HEK293T (cell line): ENCODE results near the gene OTX1.

Source experiments
- CTCF ChIA-PET: fragments of 350-600 bp; formaldehyde crosslinking; extraction: SDS; loops from one replicate; lab custom pipeline; 2021; ENCODE audit warnings: antibody characterized with exemption, inconsistent platforms; lab: Yijun Ruan, JAX
- POLR2A ChIA-PET: fragments of 350-600 bp; formaldehyde crosslinking; extraction: SDS; loops from one replicate; lab custom pipeline; 2020; ENCODE audit warnings: antibody characterized with exemption, inconsistent platforms; lab: Yijun Ruan, JAX
- DNase-seq: peaks from one replicate; pipeline ENCODE4 v3.0.0; 2012; ENCODE audit warnings: mixed read lengths; ENCODE audit errors: extremely low spot score
- ARNT ChIP-seq: fragments of 450-650 bp; IDR thresholded peaks from 2 replicates; pipeline ENCODE4 v1.6.1; 2017; ENCODE audit warnings: mild to moderate bottlenecking
- BHLHE40 ChIP-seq: fragments of 450-650 bp; IDR thresholded peaks from 2 replicates; pipeline ENCODE4 v1.6.1; 2016; ENCODE audit warnings: mild to moderate bottlenecking, moderate library complexity, borderline replicate concordance
- CTBP1 ChIP-seq: fragments of 450-650 bp; IDR thresholded peaks from 2 replicates; pipeline ENCODE4 v1.6.1; 2016; ENCODE audit warnings: borderline replicate concordance
- ELF4 ChIP-seq: fragments of 450-650 bp; IDR thresholded peaks from 2 replicates; pipeline ENCODE4 v1.6.1; 2017; ENCODE audit warnings: antibody characterized with exemption
- FOXA1 ChIP-seq: fragments of 450-650 bp; IDR thresholded peaks from 2 replicates; pipeline ENCODE4 v1.6.1; 2016; ENCODE audit warnings: mild to moderate bottlenecking
- FOXK2 ChIP-seq: fragments of 450-650 bp; IDR thresholded peaks from 2 replicates; pipeline ENCODE4 v1.6.1; 2016; ENCODE audit warnings: mild to moderate bottlenecking
- FOXM1 ChIP-seq: fragments of 450-650 bp; IDR thresholded peaks from 2 replicates; pipeline ENCODE4 v1.6.1; 2017; ENCODE audit warnings: mild to moderate bottlenecking, borderline replicate concordance
- HDGF ChIP-seq: fragments of 450-650 bp; IDR thresholded peaks from 2 replicates; pipeline ENCODE4 v1.6.1; 2017; ENCODE audit warnings: antibody characterized with exemption, borderline replicate concordance
- L3MBTL2 ChIP-seq: fragments of 450-650 bp; conservative IDR thresholded peaks from 2 replicates; pipeline ENCODE4 v1.6.1; 2016; ENCODE audit warnings: mild to moderate bottlenecking
- LEF1 ChIP-seq: fragments of 450-650 bp; IDR thresholded peaks from 2 replicates; pipeline ENCODE4 v1.6.1; 2017; ENCODE audit warnings: mild to moderate bottlenecking, borderline replicate concordance
- NFRKB ChIP-seq: fragments of 450-650 bp; IDR thresholded peaks from 2 replicates; pipeline ENCODE4 v1.6.1; 2016; ENCODE audit warnings: mild to moderate bottlenecking, moderate library complexity
- SP1 ChIP-seq: fragments of 450-650 bp; IDR thresholded peaks from 2 replicates; pipeline ENCODE4 v1.6.1; 2017
- SUZ12 ChIP-seq: fragments of 450-650 bp; IDR thresholded peaks from 2 replicates; pipeline ENCODE4 v1.6.1; 2016; ENCODE audit warnings: mild to moderate bottlenecking
- TARDBP ChIP-seq: fragments of 450-650 bp; IDR thresholded peaks from 2 replicates; pipeline ENCODE4 v1.6.1; 2016
- ZNF384 ChIP-seq: fragments of 450-650 bp; IDR thresholded peaks from 2 replicates; pipeline ENCODE4 v1.6.1; 2016
- TF ChIP-seq, protein P1 (sequence below): fragments of 450-650 bp; IDR thresholded peaks from 2 replicates; pipeline ENCODE4 v1.6.1; 2016

OTX1 gene

DNA sequence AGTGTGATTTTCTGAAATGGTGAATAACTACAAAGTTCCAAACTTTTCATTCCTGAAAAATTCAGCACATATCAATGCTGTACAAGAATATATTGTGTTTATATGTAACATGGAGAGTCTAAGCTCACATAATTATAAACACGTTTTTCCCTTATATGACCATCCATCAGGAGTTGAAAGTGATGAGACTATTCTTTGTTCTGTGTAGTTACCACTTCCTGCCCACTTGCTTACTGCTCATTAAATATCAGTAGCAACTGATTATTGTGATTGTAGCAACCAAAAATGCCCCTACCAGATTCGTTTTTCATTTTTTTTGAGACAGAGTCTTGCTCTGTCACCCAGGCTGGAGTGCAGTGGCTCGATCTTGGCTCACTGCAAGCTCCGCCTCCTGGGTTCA, 30.8 kb downstream of the OTX1 start:
- CTCF ChIA-PET = no interaction called here

DNA sequence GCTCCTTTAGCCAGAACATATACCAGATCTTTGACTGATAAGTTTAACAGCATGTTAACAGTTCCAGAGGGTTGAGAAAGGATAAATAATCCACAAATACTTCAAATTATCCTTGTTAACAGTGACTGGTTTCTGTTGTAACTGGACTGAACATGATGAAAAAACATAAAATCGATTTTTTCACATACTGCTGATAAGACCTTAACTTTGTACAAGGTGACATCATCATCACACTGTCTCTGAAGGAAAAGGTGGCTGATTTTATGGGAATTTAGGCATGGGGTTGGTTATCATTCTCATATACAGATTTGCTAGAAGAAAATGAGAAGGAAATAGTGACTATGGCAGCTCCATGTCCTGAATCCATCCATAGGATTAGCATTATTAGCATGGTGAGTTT, 36.1 kb downstream of the OTX1 start:
- no peak for TF ChIP-seq ZNF384
- TF ChIP-seq LEF1 = no peak
- no peak for TF ChIP-seq FOXM1
- no peak for TF ChIP-seq SP1
- no peak for TF ChIP-seq TARDBP

More for the DNA sequence above, 30.8 kb downstream of the OTX1 start:
- TF ChIP-seq ARNT (no peak), CTBP1 (no peak), NFRKB (no peak), BHLHE40 (no peak), SP1 (no peak), LEF1 (no peak), ELF4 (no peak)
- POLR2A ChIA-PET = no interaction called here
- no peak for DNase-seq

DNA sequence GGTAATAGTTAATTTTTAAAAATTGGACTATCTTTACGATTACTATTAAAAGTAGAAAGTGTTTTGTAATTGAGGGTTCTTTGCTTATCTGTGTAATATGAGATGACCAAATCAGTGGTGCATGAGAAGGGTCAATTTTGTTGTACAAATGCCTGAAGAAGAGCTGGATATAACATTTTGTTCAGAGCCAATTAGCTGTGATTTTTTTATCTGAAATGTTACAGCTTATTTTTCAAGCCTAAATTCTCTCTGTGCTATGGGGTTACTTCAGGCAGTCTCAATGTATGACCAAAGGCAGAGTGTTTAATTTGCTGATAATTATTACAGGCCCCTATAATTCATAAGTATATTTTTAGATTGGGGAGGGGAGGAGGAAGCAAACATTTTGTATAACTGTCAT, 41.8 kb downstream of the OTX1 start:
- TF ChIP-seq ELF4 (no peak), LEF1 (no peak), FOXA1 (no peak), HDGF (no peak), BHLHE40 (no peak), ARNT (no peak), SP1 (no peak), TARDBP (no peak), ZNF384 (no peak)
- TF ChIP-seq, protein P1, sequence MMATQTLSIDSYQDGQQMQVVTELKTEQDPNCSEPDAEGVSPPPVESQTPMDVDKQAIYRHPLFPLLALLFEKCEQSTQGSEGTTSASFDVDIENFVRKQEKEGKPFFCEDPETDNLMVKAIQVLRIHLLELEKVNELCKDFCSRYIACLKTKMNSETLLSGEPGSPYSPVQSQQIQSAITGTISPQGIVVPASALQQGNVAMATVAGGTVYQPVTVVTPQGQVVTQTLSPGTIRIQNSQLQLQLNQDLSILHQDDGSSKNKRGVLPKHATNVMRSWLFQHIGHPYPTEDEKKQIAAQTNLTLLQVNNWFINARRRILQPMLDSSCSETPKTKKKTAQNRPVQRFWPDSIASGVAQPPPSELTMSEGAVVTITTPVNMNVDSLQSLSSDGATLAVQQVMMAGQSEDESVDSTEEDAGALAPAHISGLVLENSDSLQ = no peak
- no peak for DNase-seq
- POLR2A ChIA-PET = no interaction called here
- CTCF ChIA-PET = no interaction called here

More for the DNA sequence above, 36.1 kb downstream of the OTX1 start:
- CTCF ChIA-PET = no interaction called here
- POLR2A ChIA-PET = no interaction called here
- no peak for DNase-seq

DNA sequence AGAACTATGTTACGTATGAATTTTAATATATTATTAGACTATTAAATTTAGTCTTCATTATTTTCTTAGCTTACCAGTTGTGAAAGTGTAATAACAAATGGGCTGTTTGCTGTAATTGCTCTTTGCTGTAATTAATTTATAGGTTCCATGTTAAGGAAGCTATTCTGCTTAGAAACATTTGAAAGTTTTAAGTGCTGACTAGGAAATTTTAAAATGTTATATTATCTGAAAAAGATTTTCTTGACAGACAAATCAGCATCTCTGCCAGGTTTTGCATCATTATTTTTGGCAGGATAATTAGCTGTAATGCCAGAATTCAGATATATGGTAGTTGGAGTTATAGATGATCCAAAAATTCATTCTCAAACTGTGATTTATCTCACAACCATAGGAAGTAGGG, 42.2 kb downstream of the OTX1 start:
- CTCF ChIA-PET = no interaction called here
- DNase-seq = no peak
- POLR2A ChIA-PET = no interaction called here
- no peak for TF ChIP-seq LEF1
- no peak for TF ChIP-seq SUZ12
- no peak for TF ChIP-seq NFRKB
- no peak for TF ChIP-seq BHLHE40
- TF ChIP-seq FOXK2 = no peak
- TF ChIP-seq ZNF384 = no peak
- TF ChIP-seq CTBP1 = no peak
- TF ChIP-seq ELF4 = no peak
- no peak for TF ChIP-seq HDGF
- no peak for TF ChIP-seq L3MBTL2
- TF ChIP-seq FOXA1 = no peak
- TF ChIP-seq FOXM1 = no peak
- TF ChIP-seq TARDBP = no peak
- TF ChIP-seq, protein P1 = no peak
- TF ChIP-seq SP1 = no peak
- no peak for TF ChIP-seq ARNT

DNA sequence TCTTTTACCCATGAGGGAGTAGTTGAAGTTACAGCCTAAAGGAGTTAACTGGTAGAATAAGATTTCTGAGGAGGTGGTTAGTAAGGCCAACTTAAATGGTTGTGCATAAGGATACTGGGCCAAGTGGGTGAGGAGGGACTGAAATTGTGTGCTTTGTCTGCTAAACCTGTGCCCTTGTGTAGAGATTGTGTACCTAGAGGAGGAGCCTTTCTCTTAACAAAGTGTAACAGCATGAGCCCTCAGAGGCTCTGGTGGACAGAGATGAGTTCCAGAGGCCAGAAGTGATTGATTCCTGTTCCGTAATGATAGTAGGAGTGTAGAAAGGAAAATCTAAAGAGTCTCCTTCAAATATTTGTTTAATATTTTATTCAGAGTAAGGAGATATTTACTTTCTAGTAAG, 42.9 kb downstream of the OTX1 start:
- ChIA-PET POLR2A (no interaction called here), CTCF (no interaction called here)
- DNase-seq = no peak
- TF ChIP-seq CTBP1 (no peak), TARDBP (no peak)
- TF ChIP-seq, protein P1 = no peak

DNA sequence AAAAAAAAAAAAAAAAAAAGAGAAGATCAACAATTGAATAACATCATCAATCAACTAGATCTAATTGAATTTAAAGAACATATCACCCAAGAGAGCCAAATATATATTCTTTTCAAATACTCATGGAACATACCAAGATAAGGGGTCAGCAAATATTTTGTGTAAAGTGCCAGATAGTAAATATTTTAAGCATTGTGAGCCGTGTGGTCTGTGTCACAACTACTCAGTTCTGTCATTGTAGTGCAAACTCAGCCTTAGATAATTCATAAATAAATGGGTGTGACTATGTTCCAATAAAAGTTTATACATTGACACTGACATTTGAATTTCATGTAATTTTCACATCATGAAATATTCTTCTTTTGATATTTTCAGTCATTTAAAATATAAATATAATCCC, 45.9 kb downstream of the OTX1 start:
- ChIA-PET POLR2A (no interaction called here), CTCF (no interaction called here)
- no peak for DNase-seq
- TF ChIP-seq ARNT (no peak), CTBP1 (no peak), SP1 (no peak), BHLHE40 (no peak), FOXM1 (no peak), NFRKB (no peak), ZNF384 (no peak), FOXK2 (no peak), FOXA1 (no peak), LEF1 (no peak), L3MBTL2 (no peak), HDGF (no peak), SUZ12 (no peak), ELF4 (no peak), TARDBP (no peak)
- TF ChIP-seq, protein P1 = no peak
